Central memory CD4-positive, alpha-beta T cell (primary cell): ENCODE data around the gene RPN2.

Source experiments
- DNase-seq: peaks from one replicate; pipeline ENCODE4 v3.0.0; 2022

The RPN2 gene

DNA sequence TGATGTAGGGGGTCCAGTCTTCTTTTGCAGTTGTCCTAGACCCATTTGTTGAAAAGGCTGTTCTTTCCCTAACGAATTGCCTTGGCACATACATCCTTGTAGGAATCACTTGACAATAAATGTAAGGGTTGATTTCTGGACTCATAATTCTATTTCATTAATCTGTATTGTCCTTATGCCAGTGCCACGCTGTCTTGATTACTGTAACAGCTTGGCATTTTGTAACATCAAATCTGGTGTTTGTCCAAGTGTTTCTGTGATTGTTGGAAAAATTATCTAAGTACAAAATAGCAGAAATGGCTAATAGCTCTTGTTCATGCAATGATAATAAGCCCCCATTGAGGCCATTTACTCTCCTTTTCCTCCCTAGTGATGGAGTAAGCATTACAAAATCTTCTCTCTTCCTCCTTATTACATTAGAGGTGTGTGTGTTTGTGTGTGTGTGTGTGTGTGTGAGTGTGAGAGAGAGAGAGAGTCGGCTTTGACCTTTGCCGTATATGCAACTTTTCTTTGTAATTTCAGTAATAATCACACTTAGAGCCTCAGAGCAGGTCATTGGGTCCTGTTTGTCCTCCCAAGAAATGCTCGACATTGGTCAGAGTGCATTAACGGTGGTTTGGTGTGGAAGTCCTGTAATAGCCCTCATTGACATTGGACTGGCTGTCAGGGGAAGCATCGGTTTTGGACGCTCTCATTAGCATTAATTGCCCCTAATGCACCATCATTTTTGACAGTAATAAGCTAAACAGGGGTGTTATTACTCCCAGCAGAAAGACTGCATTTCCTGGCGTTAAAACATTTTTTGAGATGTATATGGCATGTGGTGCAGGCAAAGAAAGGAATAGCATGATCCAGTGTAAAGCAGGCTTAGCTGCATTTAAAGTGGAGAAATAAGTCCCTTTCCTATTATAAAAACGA, 40.9 kb downstream of the RPN2 start:
- no peak for DNase-seq

DNA sequence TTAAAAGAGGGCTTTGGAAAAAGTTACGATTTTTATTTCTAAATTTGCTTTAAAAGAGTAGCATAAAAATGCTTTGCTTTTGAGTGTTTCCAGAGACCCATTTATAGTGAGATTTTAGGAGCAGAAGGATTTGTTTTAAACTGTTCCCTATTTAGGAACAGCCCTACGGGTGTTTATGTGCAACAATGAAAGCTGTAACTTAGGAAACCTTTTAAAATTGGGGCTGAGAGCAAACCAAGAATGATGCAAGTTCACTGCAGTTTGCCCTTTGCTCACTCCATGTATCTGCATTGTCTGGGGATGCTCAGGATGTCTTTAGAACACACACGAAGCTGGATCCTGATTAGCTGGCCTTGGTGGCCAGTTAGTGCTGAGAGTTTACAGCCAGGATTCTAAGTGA, 41.6 kb downstream of the RPN2 start:
- no peak for DNase-seq

DNA sequence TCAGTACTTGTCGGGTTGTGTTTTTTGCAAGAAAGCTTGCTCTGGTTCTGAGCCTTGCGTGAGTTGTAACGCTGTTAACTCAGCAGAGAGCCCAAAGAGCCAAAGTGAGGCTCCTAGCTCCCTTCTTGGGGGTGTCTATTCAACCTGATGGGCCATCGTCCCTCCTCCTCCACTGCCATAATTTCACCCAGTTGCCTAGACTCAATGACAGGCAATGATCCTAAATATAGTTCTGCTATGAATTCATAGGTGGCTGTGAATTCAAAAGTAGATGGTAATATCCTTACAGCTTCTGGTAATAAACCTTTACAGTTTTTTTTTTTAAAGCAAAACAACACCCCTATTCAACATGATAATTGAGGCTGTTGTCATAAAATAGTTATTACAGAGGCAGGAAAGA, 43.0 kb downstream of the RPN2 start:
- no peak for DNase-seq

DNA sequence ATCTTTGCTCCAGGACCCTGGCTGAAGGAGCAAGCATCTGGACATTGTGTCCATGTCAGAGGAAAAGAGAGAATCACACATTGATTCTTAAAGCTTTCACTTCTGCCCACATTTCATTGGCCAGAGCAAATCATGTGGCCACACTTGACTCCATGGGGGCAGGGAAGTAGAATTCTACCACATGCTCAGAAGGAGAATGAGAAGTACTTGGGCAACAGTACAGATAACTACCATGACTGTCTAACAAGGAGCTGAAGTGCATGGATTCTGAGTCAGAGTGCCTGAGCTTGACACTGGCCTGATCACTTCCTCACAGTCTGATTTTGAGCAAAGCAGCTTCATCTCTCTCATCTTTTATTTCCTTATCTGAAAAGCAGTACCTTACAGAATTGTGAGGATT, 43.9 kb downstream of the RPN2 start:
- no peak for DNase-seq

DNA sequence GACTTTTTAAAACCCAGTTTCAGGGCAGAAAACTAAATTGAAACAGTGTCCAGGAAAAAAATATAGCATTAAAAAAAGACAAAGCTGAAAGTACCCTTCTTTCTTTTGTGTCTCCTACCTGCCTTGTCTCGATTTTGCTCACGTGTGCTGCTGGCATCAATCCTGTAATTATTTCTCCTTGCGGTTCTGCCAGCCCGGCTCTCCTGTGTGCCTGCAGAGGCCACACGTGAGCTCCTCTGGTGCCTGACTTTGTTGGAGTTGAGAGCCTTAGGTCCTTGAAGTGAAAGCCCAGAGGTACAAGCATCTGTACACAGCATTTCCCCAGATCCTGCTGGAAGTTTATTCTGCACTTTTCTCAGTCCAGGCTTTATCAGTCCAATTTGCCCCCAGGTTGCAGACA, 46.0 kb downstream of the RPN2 start:
- no peak for DNase-seq

DNA sequence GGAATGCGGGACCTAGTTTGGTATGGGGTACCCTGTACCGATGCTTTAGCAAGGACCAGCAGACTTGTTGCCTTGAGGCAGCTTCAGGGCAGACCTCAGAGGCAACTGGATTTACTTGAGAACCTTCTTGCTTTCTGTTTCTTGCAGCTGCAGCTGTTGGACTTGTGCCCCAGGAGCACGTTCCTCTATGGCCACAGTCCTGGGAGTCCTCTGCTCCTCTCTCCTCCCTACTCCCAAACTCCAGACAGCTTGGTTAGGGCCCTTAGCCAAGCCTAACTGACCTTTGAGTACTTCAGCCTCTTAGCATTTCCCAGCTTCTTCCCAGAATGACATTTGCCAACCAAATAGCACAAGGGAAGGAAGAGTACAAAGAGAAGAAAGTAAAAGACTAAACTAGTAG, 47.8 kb downstream of the RPN2 start:
- DNase-seq: no peak

DNA sequence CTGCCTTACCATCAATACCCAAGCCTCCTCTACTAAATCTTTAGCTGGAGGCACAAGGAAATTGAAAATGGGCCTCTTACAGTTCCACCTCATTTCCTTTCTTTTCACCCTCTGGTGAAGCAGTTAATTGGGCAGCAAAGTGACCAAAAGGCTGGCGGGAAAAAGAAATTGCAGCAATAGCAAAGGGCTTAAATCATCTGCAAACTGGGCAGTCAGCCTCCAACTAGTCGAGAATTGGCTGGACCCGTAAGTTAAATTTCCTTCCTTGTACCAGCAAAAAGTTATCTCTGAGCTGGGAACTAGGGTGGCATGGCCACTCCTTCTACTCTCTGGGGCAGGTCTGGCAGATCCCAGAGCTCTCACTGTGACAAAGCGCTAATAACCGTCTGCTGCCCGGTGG, 49.0 kb downstream of the RPN2 start:
- no peak for DNase-seq

DNA sequence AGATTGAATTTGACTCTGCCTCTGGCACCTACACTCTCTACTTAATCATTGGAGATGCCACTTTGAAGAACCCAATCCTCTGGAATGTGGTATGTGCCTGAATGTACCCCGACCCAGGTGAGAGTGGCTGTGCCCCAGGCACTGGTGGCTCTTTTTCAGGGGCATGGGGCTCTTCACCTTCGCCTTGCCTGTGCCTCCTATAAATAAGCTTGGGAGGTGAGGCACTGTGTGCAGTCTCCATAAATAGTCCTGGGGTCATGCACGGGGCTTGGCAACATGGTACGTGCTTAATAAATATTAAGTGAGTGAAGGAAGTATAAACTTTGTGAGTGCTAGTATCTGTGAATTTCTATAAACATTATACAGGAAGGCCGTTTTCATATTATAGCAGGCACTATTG, 49.5 kb downstream of the RPN2 start:
- DNase-seq: no peak

DNA sequence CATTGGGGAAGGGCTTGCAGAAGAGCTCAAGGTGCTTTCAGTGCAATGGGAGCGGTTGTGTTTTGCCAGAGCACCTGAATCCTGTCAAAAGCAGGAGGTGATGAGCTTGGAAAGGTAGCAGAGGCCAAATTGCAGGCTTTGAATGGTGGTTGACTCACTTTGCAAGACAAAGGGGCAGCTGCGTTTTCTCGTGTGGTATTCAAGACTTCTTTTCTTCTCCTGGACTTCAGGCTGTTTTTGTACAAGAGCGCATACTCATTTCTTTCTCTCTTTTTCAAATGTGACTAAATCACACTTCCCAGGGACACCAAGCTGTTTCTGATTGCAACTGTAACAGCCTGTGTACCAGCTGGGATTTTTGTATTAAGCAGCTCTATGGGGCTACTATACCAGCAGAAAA, 50.2 kb downstream of the RPN2 start:
- DNase-seq: no peak

DNA sequence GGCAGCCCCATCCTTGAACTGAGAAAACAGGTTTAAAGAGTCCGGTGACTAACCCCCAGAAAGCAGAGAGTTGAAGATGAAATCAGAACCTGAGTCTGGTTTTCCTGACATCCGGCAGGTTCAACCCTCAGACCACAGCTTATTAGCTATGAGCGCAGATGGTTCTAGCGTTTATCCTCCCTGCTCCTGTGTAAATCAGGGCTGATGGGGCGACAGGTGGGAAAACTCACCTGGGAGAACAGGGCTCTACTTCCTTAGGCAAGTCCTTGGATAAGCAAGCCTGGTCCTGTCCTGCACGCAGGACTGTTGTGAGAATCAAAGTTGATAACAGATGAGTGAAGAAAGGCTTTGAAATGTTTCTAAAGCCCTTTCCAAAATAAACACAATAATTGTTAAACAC, 51.1 kb downstream of the RPN2 start:
- no peak for DNase-seq

DNA sequence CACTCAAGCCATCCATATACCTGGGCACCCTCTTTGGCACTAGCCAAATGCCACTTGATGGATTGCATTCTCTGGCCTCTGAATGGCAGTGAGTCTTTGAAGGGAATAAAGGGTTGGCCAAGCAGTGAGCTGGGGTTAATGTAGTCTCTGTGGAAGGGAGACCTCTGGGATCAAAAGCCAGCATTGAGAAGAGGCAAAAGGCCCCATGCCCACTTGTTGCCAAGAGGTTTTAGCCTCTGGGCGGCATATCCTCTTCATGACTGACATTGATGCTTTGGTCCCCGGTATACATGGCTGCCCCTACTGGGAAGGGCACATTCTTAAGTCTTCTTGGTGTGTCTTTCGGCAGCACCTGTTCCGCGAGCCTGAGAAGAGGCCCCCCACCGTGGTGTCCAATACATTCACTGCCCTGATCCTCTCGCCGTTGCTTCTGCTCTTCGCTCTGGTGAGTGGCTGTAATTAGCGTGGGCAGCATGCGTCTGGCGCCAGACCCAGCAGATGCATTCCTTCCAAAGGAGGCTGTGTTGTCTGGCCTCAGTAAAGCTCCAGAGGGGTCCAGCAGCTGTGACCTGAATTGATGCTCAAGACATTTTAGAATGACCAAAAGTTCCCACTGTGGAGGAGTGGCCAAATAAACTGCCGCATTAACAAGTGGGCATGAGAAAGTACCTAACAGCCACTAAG, 53.0 kb downstream of the RPN2 start:
- DNase-seq: no peak

DNA sequence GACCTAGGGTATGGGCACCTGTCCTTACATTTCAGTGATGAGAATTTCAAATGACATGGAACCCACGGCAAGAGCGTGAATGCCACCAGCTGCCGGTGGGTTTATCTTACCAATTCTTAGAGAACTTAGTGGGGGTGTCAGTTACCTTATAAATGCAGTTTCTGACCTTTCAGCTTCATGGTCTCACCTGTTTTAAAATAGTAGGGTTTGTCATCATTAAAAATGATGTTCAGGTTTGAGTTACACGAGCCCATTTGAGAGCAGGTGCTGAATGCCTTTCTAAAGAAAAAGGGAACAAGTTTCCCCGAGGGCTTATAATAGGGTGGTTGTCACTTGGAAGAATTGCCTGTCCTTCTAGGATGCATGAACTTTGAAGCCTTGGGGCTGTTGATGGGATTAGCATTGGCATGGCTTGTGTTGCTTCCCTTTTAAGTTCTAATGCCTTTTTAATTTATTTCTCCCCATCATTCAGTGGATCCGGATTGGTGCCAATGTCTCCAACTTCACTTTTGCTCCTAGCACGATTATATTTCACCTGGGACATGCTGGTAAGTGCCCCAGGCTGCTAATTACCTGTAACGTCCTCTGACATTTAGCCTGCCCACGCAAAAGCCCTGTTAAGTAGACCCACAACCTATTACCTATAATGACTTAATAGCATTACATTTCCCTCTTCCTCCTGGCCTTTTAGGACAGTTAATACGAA, 54.6 kb downstream of the RPN2 start:
- no peak for DNase-seq

DNA sequence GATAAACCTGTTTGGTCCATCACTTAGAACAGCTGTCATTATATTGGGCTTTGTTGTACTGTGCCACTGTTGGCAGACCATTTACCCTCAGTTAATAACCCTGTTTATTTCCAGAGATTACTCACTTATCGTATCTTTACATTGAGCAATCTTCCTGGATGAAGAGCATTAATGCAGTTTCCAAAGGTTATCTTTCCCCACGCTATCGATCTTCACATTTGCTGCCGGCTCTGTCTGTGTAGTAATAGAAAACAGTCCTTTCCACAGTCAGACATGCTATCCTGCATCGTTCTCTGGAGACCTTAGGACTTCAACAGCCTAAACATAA, 55.1 kb downstream of the RPN2 start:
- DNase-seq: no peak

DNA sequence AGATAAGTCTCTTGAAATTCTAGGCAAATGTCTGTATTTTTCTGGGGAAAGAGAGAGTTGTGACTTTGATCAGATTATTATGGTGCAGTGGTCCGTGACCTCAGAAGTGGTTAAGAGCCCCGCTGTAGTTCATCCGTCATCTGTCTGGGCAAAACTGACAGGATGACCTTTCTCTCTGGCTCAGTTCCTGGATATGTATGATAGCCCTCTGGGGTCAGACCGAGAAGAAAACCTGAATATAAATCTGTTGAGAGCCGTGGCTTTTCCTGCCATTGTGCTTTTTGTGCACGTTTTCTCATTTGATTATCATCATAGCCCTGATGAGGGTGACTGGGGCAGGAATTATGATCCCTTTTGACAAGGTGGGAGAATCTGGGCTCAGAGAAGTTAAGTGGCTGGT, 55.9 kb downstream of the RPN2 start:
- no peak for DNase-seq

DNA sequence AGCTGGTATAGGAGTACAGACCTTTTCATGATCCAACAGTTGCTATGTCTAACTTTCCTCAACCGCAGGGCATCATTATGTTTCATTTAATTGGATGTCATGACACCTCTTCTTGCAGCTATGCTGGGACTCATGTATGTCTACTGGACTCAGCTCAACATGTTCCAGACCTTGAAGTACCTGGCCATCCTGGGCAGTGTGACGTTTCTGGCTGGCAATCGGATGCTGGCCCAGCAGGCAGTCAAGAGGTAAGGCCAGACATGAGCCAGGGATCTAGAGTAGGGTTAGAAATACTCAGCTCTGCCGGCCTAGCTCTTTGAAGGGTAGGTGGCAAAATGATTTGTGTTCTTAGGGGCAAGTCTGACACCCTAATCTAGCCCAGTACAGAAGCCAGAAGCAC, 57.3 kb downstream of the RPN2 start:
- no peak for DNase-seq

DNA sequence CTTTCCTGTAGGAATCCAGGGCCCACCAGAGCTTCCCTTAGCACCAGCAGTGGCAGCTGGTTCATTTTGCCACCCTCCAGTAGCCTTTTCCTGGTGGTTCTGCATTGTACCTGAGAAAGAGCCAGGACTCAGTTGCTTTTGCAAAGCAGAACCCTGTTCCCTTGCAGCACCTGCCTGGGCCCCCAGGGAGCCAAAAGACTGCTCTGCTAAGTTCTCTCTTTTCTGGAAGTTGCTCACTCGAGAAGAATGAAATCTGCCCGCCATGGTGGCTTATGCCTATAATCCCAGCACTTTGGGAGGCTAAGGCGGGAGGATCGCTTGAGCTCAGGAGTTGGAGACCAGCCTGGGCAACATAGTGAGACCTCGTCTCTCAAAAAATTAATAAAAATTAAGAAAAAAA, 58.5 kb downstream of the RPN2 start:
- no peak for DNase-seq

DNA sequence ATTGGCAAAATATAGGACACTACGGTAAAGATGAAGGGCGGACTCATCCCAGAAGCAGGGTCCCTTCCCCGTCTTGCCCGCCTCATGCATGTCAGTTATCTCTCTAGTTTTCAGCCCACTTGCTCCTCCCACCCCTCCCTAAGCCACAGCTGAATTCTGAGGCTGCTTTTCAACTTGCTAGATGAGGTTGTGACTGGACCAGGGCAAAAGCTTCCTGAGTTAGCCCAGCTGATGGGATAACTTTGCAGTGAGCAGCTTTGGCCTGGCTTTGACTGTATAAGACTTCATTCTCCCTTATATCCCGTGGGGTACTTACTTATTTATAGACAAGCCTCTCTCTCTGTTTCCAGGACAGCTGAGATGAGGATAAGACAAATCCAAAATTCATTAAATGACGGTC, 59.3 kb downstream of the RPN2 start:
- DNase-seq: no peak

DNA sequence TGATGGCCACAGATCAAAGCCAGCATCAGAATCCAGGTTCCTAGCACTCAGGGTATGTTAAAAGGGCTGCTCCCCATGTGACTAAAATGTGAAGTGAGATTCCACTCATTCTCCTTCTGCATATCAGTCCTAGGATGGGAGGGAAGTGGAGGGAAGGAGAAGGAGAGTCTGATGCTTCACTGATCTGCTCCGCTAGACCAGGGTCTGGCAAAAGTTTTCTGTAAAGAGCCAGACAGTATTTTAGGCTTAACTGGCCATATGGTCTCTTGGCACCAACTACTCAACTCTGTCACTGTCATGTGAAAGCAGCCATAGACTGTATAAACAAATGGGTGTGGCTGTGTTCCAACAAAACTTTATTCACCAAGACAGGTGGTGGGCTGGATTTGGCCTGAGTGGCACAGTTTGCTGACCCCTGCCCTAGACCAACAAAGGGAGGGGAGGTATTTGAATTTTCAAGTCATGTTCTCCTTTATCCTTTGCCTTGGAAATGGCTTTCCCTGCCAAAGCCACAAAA, 59.9 kb downstream of the RPN2 start:
- DNase-seq: no peak

DNA sequence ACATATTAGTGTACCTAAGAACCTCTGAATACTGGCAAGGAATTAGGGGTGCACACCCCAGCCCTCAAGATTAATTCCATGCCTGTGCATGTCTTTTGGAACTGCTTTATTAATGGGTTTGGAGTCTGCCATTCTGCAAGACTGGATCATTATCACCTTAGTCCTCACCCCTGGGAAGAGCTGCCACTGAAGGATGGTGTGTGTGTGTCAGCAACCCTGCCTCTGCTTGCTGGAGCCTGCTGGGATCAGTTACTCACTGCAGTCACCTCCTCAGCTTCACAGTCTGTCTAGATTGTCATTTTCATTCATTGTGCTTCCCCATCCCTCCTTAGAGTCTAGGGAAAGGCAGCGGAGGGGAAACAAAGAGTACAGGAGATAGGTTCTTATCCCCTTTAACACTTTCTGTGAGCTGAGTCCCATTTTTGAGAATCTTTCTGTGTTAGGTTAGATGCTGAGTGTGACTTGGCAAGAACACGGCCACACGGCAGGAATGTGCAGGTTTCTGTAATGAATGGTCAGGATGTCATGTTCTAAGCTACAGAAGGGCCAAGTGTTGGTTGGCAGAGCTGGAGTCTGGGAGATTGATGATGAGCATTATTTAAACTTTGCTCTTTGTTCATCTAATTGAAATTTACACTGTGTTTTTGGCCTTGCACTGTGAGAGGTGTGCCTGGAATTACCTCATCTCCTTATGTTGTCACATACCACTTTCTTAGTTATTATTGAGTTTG, 61.4 kb downstream of the RPN2 start:
- no peak for DNase-seq

DNA sequence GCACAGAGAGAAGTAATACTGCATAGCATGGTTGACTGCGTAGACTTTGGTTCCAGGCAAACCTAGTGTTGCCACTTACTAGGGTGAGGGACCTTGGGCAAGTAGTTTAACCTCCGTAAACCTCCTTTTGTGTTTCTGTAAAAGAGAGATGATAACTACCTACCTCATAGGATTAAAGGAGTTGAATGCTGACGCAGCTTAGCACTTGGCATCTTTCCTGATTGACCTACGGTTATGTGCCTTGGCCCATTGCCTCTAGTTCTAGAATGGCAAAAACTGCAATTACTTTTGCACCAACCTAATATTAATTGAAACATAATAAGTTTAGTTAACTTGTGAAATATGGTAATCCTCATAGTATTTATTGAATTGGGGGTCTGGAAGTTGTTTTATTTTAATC, 63.4 kb downstream of the RPN2 start:
- DNase-seq: no peak

DNA sequence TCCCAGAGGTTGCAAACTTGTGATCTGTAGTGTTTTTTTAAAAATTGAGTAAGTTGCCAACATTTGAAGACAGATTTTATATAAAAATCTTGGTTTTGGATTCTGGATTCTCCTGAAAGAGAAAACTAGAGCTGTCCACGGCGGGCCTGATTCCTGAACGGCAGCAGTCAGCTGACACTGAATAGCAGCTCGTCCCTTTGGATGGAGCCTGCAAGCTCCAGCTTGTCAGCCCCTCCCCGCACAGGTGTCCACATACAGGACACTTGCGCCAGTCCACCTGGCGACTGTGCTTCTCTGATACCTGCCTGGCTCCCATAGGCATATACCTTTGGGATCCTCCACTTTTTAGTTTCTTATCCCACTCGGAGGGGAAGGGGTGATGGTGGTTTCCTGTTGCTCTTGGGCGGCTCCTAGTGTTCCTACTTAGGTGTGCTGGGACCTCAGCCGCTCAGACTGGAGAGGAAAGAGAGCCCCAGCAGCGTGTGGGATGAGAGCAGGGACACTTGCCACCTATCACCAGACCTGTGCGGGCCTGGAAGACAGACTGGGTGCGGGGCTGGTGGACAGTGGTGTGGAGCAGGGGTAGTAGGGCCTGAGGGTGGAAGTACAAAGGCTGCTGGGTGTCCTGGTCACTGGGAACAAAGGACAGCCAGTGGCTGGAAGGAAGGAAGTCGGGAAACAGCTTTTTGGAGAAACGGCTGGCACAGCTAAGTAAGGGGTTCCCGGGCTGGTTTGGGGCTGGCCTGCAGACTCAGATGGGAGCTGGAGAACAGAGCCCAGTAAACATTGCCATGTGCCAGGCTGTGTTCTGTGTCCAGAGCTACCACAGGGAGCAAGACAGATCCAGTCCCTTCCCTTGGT, 64.2 kb downstream of the RPN2 start:
- DNase-seq: no peak

DNA sequence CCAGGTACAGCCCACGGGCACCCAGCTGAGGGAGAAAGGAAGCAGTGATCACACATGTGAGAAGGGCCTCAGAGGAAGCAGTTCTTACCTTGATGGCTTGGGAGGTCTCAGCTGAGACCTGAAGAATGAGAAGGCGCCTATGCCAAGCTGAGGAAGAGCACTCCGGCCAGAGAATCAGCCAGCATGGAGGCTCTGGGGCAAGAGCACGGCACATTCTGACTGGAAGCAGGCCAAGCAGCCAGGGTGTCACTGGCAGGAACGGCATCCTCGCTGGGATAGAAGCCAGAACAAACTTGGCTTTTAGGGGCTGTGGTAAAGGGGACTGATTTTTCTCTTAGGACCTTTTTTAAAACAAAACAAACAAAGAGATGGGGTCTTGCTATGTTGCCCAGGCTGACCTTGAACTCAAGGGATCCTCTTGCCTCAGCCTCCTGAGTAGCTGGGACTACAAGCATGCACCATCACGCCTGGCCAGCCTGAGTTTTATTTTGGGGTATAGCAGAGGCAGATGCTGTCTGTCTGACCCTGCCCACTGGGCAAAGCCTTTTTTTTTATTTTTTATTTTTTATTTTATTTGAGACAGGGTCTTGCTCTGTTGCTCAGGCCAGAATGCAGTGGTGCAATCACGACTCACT, 64.9 kb downstream of the RPN2 start:
- DNase-seq: no peak
